ENCODE data around the gene NDUFAB1.
"Not testable (repeated sequence)": the region's sequence is repeated elsewhere in the genome, so short reads cannot be mapped to it uniquely, and the experiment has no call there.

Gene NDUFAB1

GRCh38 chr16:23544436-23544835 is 51.7 kb downstream of the NDUFAB1 start:
- no peak for DNase-seq

GRCh38 chr16:23540817-23541178 is 55.3 kb downstream of the NDUFAB1 start:
- not testable (repeated sequence) for DNase-seq

- DNase-seq = no peak
These were observed 55.9 kb downstream of the NDUFAB1 start for GRCh38 chr16:23539984-23540816.

- DNase-seq = no peak
These were observed 57.2 kb downstream of the NDUFAB1 start for GRCh38 chr16:23538919-23539278.

- DNase-seq = no peak
These were observed 58.7 kb downstream of the NDUFAB1 start for GRCh38 chr16:23537390-23537789.

- DNase-seq = no peak
These were observed 60.2 kb downstream of the NDUFAB1 start for GRCh38 chr16:23535901-23536300.

- DNase-seq = no peak
These were observed 61.0 kb downstream of the NDUFAB1 start for GRCh38 chr16:23534868-23535860.

- DNase-seq = no peak
These were observed 63.7 kb downstream of the NDUFAB1 start for GRCh38 chr16:23532448-23532847.

Measured in OCI-M1 (cell line).